DMS153 treated with DMSO at 0.1 percent for 48 hours (cell line): ENCODE data around the gene SLC47A1.
A peak's percentile ranks its signal among the peaks of the same experiment; 100 is the strongest.

Source experiments
- DNase-seq: peaks from one replicate; lab custom pipeline; 2025; ENCODE audit not compliant: unreplicated experiment; lab: John Stamatoyannopoulos, UW

SLC47A1 gene

GRCh38 chr17:19590912-19591551 is 57.4 kb downstream of the SLC47A1 start:
- DNase-seq: peak; percentile 1

- DNase-seq: no peak
These were observed 58.7 kb downstream of the SLC47A1 start for GRCh38 chr17:19592316-19592715.

GRCh38 chr17:19596869-19597268 is 63.2 kb downstream of the SLC47A1 start:
- DNase-seq: no peak

GRCh38 chr17:19610311-19610710 is 76.7 kb downstream of the SLC47A1 start:
- DNase-seq: no peak

GRCh38 chr17:19610879-19611278 is 77.2 kb downstream of the SLC47A1 start:
- DNase-seq: no peak

GRCh38 chr17:19613979-19614378 is 80.3 kb downstream of the SLC47A1 start:
- DNase-seq: no peak

GRCh38 chr17:19614900-19615299 is 81.2 kb downstream of the SLC47A1 start:
- no peak for DNase-seq

GRCh38 chr17:19618015-19618414 is 84.4 kb downstream of the SLC47A1 start:
- DNase-seq: no peak

GRCh38 chr17:19619705-19620325 is 86.2 kb downstream of the SLC47A1 start:
- no peak for DNase-seq

GRCh38 chr17:19621697-19622096 is 88.0 kb downstream of the SLC47A1 start:
- no peak for DNase-seq

- DNase-seq: no peak
These were observed 92.4 kb downstream of the SLC47A1 start for GRCh38 chr17:19626079-19626478.
